Endothelial cell of umbilical vein (primary cell): ENCODE results near the gene MAST1.

Source experiments
- CTCF ChIP-seq, 2 donors: IDR thresholded peaks; 1 replicate in 1 of 2; 2 replicates in 1 of 2; pipeline ENCODE4 v1.5.1; 2011; ENCODE audit warnings: low read length in 2 of 2, mild to moderate bottlenecking in 2 of 2, moderate library complexity in 2 of 2, control low read depth in 1 of 2, inconsistent platforms in 1 of 2, low read depth in 1 of 2; ENCODE audit not compliant: insufficient read depth in 1 of 2; ENCODE audit errors: extremely low read depth in 1 of 2
- EZH2 ChIP-seq: IDR thresholded peaks from 2 replicates; pipeline ENCODE4 v1.6.1; 2012; ENCODE audit warnings: borderline replicate concordance, low read depth, mild to moderate bottlenecking, moderate library complexity, low read length, inconsistent platforms; ENCODE audit not compliant: severe bottlenecking
- MYC ChIP-seq: IDR thresholded peaks from one replicate; pipeline ENCODE4 v1.6.1; 2011; ENCODE audit warnings: mild to moderate bottlenecking, low read depth, low read length
- POLR2A ChIP-seq: IDR thresholded peaks from 2 replicates; pipeline ENCODE4 v1.6.1; 2012; ENCODE audit warnings: low read depth, mild to moderate bottlenecking, control low read depth, low read length

DNA sequence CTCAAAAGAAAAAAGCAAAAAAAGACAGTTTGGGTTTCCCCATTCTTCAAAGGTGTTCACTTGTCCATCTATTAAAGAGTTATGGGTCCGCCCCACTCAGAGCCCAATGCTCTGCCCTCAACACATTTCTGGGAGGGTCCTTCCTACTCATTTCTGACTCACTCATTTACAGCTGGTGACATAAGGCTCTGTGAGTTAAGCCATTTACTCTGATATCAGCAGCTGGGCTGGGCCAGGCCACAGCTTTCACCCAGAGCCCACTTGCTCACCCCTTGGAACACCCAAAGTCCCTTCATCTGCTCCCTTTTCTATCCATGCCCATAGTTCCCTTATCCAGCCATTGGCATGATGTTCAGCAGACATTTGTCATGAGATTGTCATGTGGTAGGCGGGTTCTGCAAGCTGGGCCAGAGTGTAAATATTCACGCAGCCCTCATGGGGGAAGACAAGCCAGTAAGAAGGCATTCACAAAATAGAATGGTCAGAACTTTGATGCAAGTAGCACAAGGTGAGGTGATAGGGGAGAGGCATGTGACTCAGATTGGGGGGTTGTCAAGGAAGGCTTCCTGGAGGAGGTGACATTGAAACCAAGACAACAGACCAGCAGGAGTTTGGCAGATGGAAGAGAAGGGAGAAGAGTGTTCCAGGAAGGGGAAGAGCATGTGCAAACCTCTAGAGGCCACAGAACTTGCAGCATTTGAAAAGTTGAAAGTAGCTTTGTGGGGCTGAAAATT is 5.9 kb downstream of the MAST1 start:
- TF ChIP-seq CTCF (IDR thresholded peaks at IDR 0.05; ENCODE audit: extremely low read depth in 1 of 2, insufficient read depth in 1 of 2, low read depth in 1 of 2, low read length in 2 of 2), result no peak
- no peak for TF ChIP-seq MYC
- no peak for TF ChIP-seq POLR2A
- no peak for TF ChIP-seq EZH2
